Kidney capillary endothelial cell (primary cell): ENCODE data around the gene VANGL1.
"Not testable (repeated sequence)": the region's sequence is repeated elsewhere in the genome, so short reads cannot be mapped to it uniquely, and the experiment has no call there.

Experiments used
- DNase-seq: peaks from one replicate; pipeline ENCODE4 v3.0.0-alpha.2; 2018; ENCODE audit warnings: low spot score

The VANGL1 gene

GRCh38 chr1:115641762-115642167, at the start of gene VANGL1:
VANGL1 (plus strand) TSS chr1:115641970; CDS start chr1:115651414, 9,444 bp downstream.
- peak; percentile 49 for DNase-seq

- DNase-seq = no peak
Observed at GRCh38 chr1:115592264-115592663, 49.5 kb upstream of the VANGL1 start.

- DNase-seq = no peak
Observed at GRCh38 chr1:115593365-115594259, 48.2 kb upstream of the VANGL1 start.

- no peak for DNase-seq
Observed at GRCh38 chr1:115594600-115594999, 47.2 kb upstream of the VANGL1 start.

- peak; percentile 83 for DNase-seq
Observed at GRCh38 chr1:115595279-115596079, 46.3 kb upstream of the VANGL1 start.

GRCh38 chr1:115596080-115596780, 45.5 kb upstream of the VANGL1 start:
- DNase-seq = peak; percentile 6

- no peak for DNase-seq
Observed at GRCh38 chr1:115604508-115604907, 37.3 kb upstream of the VANGL1 start.

- DNase-seq = no peak
Observed at GRCh38 chr1:115606305-115606704, 35.5 kb upstream of the VANGL1 start.

GRCh38 chr1:115609021-115609420, 32.7 kb upstream of the VANGL1 start:
- DNase-seq = no peak

GRCh38 chr1:115613767-115614166, 28.0 kb upstream of the VANGL1 start:
- DNase-seq = no peak

GRCh38 chr1:115620453-115620852, 21.3 kb upstream of the VANGL1 start:
- no peak for DNase-seq

- DNase-seq = no peak
Observed at GRCh38 chr1:115620950-115621349, 20.8 kb upstream of the VANGL1 start.

GRCh38 chr1:115624859-115625258, 16.9 kb upstream of the VANGL1 start:
- no peak for DNase-seq

- DNase-seq = no peak
Observed at GRCh38 chr1:115630342-115630741, 11.4 kb upstream of the VANGL1 start.

GRCh38 chr1:115632251-115633026, 9.3 kb upstream of the VANGL1 start:
- DNase-seq = no peak

GRCh38 chr1:115633606-115634005, 8.2 kb upstream of the VANGL1 start:
- DNase-seq = not testable (repeated sequence)

GRCh38 chr1:115637247-115637646, 4.5 kb upstream of the VANGL1 start:
- DNase-seq = not testable (repeated sequence)

GRCh38 chr1:115640384-115640783, 1.4 kb upstream of the VANGL1 start:
- no peak for DNase-seq

GRCh38 chr1:115642168-115643072, 650 bp downstream of the VANGL1 start:
- peak; percentile 36 for DNase-seq

GRCh38 chr1:115643225-115643624, 1.5 kb downstream of the VANGL1 start:
- DNase-seq = no peak
